Gastroesophageal sphincter (tissue), 4 donors: ENCODE results near the gene ZNF335. TPM values are rescaled to one million over a fixed set of nuclear protein-coding genes. Genes with fewer than 3 reads are reported as not detected.

Experiments
- ATAC-seq: fragments of 150-250 bp; one replicate; pipeline ENCODE4 v1.9.1; 2016; ENCODE audit warnings: mild to moderate bottlenecking, moderate library complexity
- H3K27ac ChIP-seq, 4 donors: fragments of 200-600 bp; sonication (generic) in 3 of 4; 1 replicate in 3 of 4; 2 replicates in 1 of 4; pipeline ENCODE4 v1.5.1; 2016 to 2019
- H3K27me3 ChIP-seq: fragments of 200-600 bp; sonication (generic); one replicate; pipeline ENCODE4 v1.5.1; 2019
- H3K36me3 ChIP-seq, 2 donors: fragments of 200-600 bp; sonication (generic); one replicate each; pipeline ENCODE4 v1.5.1; 2019; ENCODE audit warnings: control low read depth in 1 of 2
- H3K4me1 ChIP-seq, 3 donors: fragments of 200-600 bp; sonication (generic); 1 replicate in 2 of 3; 2 replicates in 1 of 3; pipeline ENCODE4 v1.5.1; 2016 to 2019; ENCODE audit warnings: control low read depth in 2 of 3
- H3K4me3 ChIP-seq, 2 donors: fragments of 200-600 bp; sonication (generic); one replicate each; pipeline ENCODE4 v1.5.1; 2019; ENCODE audit warnings: mild to moderate bottlenecking in 1 of 2, moderate library complexity in 1 of 2
- H3K9me3 ChIP-seq, 3 donors: fragments of 200-600 bp; sonication (generic); one replicate each; pipeline ENCODE4 v1.5.1; 2017 to 2019; ENCODE audit warnings: control low read depth in 2 of 3
- CTCF ChIP-seq, 4 experiments: fragments of 200-600 bp in 2 of 4; fragments of 450-650 bp in 2 of 4; sonication (generic) in 1 of 4; IDR thresholded peaks; one replicate each; pipeline ENCODE4 v1.5.1; 2017 to 2019; ENCODE audit warnings: antibody characterized with exemption in 4 of 4, mild to moderate bottlenecking in 2 of 4, moderate library complexity in 2 of 4
- EP300 ChIP-seq: sonication (generic); formaldehyde crosslinking; IDR thresholded peaks from one replicate; pipeline ENCODE4 v1.6.1; 2017; ENCODE audit warnings: antibody characterized with exemption, mild to moderate bottlenecking
- POLR2A ChIP-seq, 2 donors: fragments of 450-650 bp; IDR thresholded peaks; one replicate each; pipeline ENCODE4 v1.6.1; 2017; ENCODE audit warnings: antibody characterized with exemption in 2 of 2, mild to moderate bottlenecking in 2 of 2, moderate library complexity in 1 of 2
- POLR2AphosphoS5 ChIP-seq: sonication (generic); formaldehyde crosslinking; IDR thresholded peaks from one replicate; pipeline ENCODE4 v1.6.1; 2017; ENCODE audit warnings: antibody characterized with exemption
- WGBS, 2 donors: methylation state at CpG; one replicate each; pipeline ENCODE4 v1.1.5; 2018; ENCODE audit warnings: low coverage in 1 of 2; 5-methylcytosine and 5-hydroxymethylcytosine counted together
- total RNA-seq, 4 donors: library from RNA; depleted of rRNA; stranded (reverse); fragments of >200 nt; gene quantifications; one replicate each; pipeline ENCODE4 v1.1.0, GENCODE V29; 2016

ZNF335 gene
- total RNA-seq, 4 donors from 2014 or later = 7.5 to 17.9 (median 16.5) TPM

- TF ChIP-seq POLR2A (IDR thresholded peaks at IDR 0.05) (no peak), CTCF (IDR thresholded peaks at IDR 0.05) (no peak), POLR2AphosphoS5 (peak; percentile 14), EP300 (no peak)
- peak; percentile 26 for ATAC-seq
These were observed 53.0 kb downstream of the ZNF335 start for GRCh38 chr20:45918779-45919537.

GRCh38 chr20:45918182-45918737 lies 53.7 kb downstream of the ZNF335 start:
- Histone ChIP-seq H3K27ac (peak overlapping the region in 3 of 4 donors; percentile 66 to 77 (median 70)), H3K9me3 (no peaks in the 10 kb centered on the region), H3K4me1 (peaks cover 0 to 34% (median 23%) of the 10 kb centered on the region in 3 donors), H3K4me3 (no peak overlapping the region), H3K27me3 (peaks cover 10% of the 10 kb centered on the region), H3K36me3 (no peaks in the 10 kb centered on the region)
- TF ChIP-seq POLR2AphosphoS5 (no peak), CTCF (IDR thresholded peaks at IDR 0.05) (no peak), POLR2A (IDR thresholded peaks at IDR 0.05) (no peak), EP300 (no peak)
- WGBS, 2 donors = 36 to 40% methylated on average over 2 of the region's 5 CpGs
- peak; percentile 58 for ATAC-seq

More at GRCh38 chr20:45918779-45919537, 53.0 kb downstream of the ZNF335 start:
- 91 to 100% methylated on average over 2 to 11 of the region's 12 CpGs for WGBS, 2 donors
- H3K36me3 ChIP-seq = no peaks in the 10 kb centered on the region
- H3K4me1 ChIP-seq = peaks cover 0 to 40% (median 24%) of the 10 kb centered on the region in 3 donors
- peaks cover 3% of the 10 kb centered on the region for H3K27me3 ChIP-seq
- H3K27ac ChIP-seq = peak overlapping the region in 3 of 4 donors; percentile 66 to 77 (median 70)
- no peaks in the 10 kb centered on the region for H3K9me3 ChIP-seq
- no peak overlapping the region for H3K4me3 ChIP-seq

- TF ChIP-seq EP300 (no peak), CTCF (IDR thresholded peaks at IDR 0.05) (no peak), POLR2A (IDR thresholded peaks at IDR 0.05) (no peak), POLR2AphosphoS5 (no peak)
- ATAC-seq = peak; percentile 40
- Histone ChIP-seq H3K4me3 (no peak overlapping the region), H3K9me3 (no peaks in the 10 kb centered on the region), H3K27me3 (peaks cover 15% of the 10 kb centered on the region), H3K36me3 (no peaks in the 10 kb centered on the region), H3K4me1 (peaks cover 0 to 37% (median 23%) of the 10 kb centered on the region in 3 donors), H3K27ac (peak overlapping the region in 3 of 4 donors; percentile 66 to 77 (median 70))
- WGBS, 2 donors = 46 to 49% methylated on average over 2 to 4 of the region's 5 CpGs
These were observed 54.2 kb downstream of the ZNF335 start for GRCh38 chr20:45917790-45918141.

GRCh38 chr20:45913116-45913515 lies 58.9 kb downstream of the ZNF335 start:
- Histone ChIP-seq H3K27ac (peak overlapping the region in 2 of 4 donors; percentile 82 to 89), H3K27me3 (peaks cover 23% of the 10 kb centered on the region), H3K4me3 (no peak overlapping the region), H3K9me3 (no peaks in the 10 kb centered on the region), H3K4me1 (peaks cover 0 to 31% (median 9%) of the 10 kb centered on the region in 3 donors), H3K36me3 (no peaks in the 10 kb centered on the region)
- no peak for ATAC-seq
- TF ChIP-seq EP300 = no peak
- TF ChIP-seq POLR2AphosphoS5 = no peak
- 69 to 80% methylated on average over 1 to 3 of the region's 5 CpGs for WGBS, 2 donors

GRCh38 chr20:45912344-45912682 lies 59.7 kb downstream of the ZNF335 start:
- no peak for ATAC-seq
- H3K9me3 ChIP-seq = no peaks in the 10 kb centered on the region
- H3K4me1 ChIP-seq = peaks cover 0 to 23% (median 5%) of the 10 kb centered on the region in 3 donors
- H3K36me3 ChIP-seq = peaks cover 0 to 5% of the 10 kb centered on the region in 2 donors
- peak overlapping the region in 3 of 4 donors; percentile 82 to 89 (median 88) for H3K27ac ChIP-seq
- peak overlapping the region; percentile 34 to 60 for H3K4me3 ChIP-seq
- TF ChIP-seq POLR2A (IDR thresholded peaks at IDR 0.05) = no peak
- no peak for TF ChIP-seq EP300
- TF ChIP-seq CTCF (IDR thresholded peaks at IDR 0.05) = no peak
- no peak for TF ChIP-seq POLR2AphosphoS5
- WGBS, 2 donors = 12% methylated on average over 3 of the region's 4 CpGs; no CpG with 5 or more reads in 1 of the 2 donors
- H3K27me3 ChIP-seq = peaks cover 23% of the 10 kb centered on the region
